ENCODE measurements around the gene SLC22A23.

DNA sequence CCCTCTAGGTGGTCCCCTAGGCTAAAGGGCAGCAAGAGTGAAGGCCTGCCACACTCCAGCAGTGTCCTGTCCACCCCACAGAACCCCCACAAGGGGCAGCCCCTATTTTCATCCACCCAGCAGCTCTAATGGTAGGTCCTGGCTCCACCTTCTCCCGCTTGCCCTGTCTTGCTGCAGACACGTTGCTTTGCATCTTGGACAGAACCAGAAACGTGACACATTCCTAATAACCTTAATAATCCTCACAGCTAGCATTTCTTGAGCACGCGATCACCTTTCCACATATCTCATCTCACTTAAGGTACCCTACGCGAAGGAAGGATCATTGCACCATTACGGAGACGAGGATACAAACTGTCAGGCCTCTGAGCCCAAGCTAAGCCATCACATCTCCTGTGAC lies 11.7 kb upstream of the SLC22A23 start:
- TF ChIP-seq, protein P1, sequence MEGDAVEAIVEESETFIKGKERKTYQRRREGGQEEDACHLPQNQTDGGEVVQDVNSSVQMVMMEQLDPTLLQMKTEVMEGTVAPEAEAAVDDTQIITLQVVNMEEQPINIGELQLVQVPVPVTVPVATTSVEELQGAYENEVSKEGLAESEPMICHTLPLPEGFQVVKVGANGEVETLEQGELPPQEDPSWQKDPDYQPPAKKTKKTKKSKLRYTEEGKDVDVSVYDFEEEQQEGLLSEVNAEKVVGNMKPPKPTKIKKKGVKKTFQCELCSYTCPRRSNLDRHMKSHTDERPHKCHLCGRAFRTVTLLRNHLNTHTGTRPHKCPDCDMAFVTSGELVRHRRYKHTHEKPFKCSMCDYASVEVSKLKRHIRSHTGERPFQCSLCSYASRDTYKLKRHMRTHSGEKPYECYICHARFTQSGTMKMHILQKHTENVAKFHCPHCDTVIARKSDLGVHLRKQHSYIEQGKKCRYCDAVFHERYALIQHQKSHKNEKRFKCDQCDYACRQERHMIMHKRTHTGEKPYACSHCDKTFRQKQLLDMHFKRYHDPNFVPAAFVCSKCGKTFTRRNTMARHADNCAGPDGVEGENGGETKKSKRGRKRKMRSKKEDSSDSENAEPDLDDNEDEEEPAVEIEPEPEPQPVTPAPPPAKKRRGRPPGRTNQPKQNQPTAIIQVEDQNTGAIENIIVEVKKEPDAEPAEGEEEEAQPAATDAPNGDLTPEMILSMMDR (IDR thresholded peaks at IDR 0.05; ENCODE audit: low read depth, low read length) = no peak
- no peak for TF ChIP-seq EZH2phosphoT487 (IDR thresholded peaks at IDR 0.05; ENCODE audit: low read depth)

Measured in OCI-LY3 (cell line).